GM19324 (cell line): ENCODE results near the gene MYL7.
"Not testable (repeated sequence)": the region's sequence is repeated elsewhere in the genome, so short reads cannot be mapped to it uniquely, and the experiment has no call there.

Experiments
- ATAC-seq: cut with Tn5 transposase; IDR thresholded peaks from one replicate; pipeline ENCODE4 v1.9.1; 2021; ENCODE audit warnings: mild to moderate bottlenecking, moderate library complexity; ENCODE audit not compliant: unreplicated experiment, low FRiP score

The MYL7 gene, protein sequence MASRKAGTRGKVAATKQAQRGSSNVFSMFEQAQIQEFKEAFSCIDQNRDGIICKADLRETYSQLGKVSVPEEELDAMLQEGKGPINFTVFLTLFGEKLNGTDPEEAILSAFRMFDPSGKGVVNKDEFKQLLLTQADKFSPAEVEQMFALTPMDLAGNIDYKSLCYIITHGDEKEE

DNA sequence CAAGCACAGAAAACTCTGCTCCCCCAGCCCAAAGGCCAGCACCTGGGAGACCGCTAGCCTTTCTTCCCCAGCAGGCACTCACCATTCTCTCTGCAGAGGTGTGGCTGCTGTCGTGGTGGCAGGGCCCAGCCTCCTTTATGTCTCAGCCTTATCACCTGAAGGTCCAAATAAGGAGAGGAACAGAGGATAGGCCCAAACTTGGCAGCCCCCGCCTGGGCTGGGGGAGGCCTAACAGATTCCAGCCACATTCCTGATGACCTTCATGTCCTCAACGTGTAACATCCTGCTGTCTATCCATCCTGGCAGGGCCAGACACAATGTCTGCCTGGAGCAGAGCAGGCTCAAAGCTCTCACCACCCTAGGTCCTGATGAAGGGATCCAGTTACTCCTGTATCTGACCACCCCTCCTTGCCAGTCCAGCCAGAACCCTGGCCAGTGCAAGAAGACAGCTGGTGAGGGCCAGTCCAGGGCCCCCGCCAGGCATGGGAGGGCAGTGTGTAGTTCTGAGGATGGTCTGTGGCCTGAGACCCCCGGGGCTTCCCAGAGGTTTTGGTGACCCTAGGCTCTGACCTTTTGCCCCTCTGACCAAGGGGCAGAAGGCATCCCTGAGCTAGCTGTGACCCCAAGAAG lies at the start of gene MYL7:
Gene MYL7 (minus strand): TSS at position 112 of the 630 bp plus-strand sequence. CDS start 27 bp downstream, at position 85.
- no peak for ATAC-seq

DNA sequence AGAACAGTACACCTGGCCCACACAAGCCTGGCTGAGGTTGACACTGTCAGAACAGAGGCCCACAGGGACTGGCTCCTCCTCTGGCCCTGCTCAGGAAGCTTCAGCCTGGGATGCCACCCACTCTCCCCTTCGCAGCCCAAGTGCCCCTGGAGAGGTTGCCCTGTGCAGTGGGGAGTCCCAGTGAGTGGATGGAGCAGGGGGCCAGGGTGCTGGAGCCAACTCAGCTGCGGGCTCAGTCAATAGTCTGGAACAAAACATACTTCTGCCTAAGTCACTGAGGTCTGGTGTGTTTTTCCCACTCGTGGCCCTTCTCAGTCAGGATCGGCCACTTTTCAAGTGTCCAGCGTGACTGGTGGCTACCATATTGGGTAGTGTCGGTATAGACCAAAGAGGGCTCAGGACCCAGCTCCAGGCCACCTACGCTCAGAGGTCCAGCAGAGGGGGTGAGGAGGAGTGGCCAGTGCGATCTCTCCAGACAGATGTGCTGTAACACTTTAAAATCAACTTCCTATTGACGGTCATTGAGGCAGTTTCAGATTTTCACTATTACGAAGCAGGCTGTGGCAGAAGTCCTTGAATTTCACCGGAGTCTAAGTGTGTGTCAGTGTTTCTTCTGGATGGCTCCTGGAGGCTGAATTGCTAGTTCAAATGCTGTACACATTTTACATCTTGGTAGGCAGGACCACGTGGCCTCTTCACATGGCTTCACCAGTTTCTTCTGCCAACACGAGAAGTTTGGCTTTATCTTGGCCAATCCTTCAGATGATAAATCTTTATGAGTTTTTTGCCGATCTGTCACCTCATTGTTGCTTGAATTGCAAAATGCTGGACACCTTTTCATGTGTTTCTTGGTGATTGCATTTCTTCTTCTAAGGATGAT lies 49.1 kb upstream of the MYL7 start:
- ATAC-seq: no peak

DNA sequence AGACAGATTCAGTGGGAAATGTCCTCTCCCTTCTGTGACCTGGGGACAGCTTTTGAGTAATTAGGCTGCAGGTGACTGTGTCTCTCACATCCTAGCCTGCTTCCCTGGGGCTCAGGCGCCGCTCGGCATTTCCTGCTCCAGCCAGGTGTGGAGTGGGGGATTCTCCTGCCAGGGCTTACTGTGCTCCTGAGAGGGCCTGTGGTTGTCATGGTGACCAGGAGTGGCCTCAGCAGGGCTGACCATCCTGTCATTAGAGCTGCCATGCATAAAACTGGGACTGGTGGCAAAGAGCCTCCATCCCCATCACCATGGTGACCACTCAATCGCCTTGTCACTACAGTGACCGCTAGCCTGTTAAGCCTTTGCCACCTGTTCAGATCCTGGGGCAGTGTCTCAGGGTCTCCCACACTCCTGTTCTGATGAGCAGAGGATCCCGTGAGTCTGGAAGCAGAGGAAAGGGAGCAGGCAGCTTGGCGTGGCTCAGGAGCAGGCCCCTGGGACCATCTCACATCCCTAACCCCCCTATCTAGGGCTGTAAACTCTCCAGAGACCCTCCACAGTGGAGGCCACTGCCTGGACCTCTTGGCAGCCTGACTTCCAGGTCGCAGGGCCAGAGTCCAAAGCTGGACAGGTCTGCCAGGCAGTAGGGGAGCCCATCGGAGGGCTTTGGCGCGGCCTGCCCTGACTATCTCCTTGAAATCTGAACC lies 48.3 kb upstream of the MYL7 start, which contains the start of gene GCK:
Gene GCK (minus strand): TSS at position 154 of the 707 bp plus-strand sequence. CDS start 486 bp downstream, outside the sequence.
- no peak for ATAC-seq

DNA sequence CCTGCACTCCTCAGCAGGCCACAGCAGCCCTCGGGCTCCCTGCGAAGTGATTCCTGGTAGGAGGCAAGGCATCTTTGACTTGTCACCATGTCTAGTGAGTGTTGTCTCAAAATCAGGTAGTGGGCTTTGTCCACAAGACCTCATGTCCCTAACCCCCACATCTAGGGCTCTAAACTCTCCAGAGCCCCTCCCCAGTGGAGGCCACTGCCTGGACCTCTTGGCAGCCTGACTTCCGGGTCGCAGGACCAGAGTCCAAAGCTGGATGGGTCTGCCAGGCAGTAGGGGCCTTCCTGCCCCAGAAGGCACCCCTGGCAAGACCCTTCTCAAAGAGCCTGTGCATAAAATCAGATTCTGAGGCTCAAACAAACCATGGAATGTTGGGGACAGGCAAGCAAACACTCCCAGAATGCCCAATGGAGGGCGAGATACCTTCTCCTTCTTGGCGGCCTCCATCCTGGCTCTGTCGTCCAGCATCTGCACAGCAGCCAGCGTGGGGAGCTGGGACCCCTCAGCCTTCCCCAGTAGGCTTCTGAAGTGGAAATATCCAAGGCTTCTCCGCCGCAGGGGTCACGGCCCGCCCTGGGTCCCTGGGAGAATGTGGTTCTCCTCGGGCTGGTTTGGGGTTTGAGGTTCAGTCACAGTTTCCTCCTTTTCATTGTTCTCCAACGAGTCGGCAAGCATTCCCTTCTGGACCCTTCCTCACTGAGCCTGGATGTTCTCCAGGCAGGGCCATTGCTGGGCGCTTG lies 47.5 kb upstream of the MYL7 start:
- no peak for ATAC-seq

DNA sequence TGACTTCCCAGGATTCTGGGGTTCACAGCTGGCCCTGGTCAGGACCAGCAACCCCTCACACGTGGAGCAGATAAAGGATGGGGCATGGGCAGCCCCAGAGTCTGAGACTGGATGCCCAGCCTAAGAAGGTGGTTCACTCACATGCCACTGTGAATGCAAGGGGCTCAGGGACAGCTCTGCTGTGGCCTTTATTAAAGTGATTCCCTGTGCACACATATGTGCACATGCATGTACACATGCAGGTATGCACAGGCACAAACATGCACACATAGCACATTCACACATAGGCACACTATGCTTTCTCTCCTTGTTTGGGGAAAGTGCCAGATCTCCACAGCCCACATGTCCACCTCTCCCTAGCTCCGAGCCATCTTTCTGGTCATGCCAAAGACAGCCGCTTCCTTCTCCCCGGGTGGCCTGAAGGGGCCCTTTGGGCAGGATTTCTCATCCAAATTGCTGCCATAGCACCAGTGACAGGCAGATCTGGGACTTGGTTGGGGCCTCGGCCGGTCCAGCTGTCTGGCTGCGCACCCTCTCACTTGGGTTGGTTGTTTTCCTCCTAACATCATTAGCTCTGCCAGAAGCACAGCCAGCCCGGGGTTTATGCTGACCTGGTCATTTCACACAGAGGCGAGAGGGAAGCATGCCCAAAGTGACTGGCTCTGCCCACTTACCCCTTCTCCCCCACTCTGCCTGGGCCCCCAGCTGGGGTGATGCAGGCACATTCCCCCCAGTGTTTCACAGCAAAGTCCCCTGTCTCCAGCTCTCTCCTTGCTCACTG lies 46.7 kb upstream of the MYL7 start:
- no peak for ATAC-seq

DNA sequence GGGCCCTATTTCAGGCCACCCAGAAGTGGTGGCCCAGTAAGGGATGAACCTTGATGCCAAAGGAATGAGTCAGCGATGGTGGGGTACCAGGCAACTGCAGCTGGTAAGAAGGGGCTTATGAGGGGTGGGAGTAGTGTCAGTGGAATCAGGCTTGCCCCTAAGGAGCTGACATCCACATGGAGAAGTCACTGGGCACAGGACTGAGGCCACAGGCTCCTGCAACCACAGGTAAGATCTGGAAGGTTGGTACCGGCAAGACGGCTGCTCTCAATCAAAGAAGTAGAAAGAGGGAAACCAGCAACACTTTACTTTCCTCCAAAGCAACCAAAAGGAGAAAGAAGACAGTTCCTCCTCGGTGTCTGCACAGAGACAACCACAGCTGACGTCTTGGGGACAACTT lies 45.6 kb upstream of the MYL7 start:
- no peak for ATAC-seq

DNA sequence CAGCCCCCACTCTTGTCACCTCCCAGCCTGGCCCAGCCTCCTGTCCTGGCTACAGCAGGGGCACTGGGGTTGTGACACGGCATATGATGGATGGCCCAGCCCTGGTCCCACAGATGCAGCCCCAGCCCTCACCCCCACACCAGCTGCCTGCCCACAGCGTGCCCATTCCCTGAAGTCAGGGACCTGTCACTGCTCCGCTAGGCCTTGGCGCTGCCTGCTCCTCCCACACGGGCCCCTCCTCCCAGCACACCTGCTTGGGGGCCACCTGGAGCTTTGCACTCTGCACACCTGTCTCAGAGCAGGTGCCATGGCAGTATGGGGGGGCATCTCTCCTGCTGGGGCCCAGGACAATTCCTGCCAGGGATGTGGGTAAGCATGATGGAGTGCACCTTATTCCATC lies 44.6 kb upstream of the MYL7 start:
- ATAC-seq: no peak

DNA sequence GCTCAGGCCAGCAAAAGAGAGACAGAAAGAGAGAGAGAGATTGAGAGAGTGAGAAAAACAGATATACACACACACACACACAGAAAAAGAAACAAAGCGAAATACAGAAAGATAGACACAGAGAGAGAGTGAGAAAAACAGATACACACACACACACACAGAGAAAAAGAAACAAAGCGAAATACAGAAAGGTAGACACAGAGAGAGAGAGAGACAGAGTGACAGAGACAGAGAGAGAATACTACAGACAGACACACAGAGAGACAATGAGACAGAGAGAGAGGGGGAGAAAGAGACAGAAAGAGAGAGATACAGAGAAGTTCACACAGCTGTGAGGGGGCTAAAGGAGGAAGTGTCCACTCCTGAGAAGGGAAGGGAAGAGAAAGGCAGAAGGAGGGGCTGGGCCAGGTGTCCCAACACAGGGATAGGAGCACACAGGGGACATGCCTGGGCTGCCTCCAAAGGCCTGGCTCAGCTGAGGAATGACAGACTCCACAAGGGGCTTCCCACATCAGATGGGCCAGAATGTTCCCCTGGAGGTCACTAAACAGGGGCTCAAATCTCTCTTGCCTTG lies 43.8 kb upstream of the MYL7 start:
- no peak for ATAC-seq

DNA sequence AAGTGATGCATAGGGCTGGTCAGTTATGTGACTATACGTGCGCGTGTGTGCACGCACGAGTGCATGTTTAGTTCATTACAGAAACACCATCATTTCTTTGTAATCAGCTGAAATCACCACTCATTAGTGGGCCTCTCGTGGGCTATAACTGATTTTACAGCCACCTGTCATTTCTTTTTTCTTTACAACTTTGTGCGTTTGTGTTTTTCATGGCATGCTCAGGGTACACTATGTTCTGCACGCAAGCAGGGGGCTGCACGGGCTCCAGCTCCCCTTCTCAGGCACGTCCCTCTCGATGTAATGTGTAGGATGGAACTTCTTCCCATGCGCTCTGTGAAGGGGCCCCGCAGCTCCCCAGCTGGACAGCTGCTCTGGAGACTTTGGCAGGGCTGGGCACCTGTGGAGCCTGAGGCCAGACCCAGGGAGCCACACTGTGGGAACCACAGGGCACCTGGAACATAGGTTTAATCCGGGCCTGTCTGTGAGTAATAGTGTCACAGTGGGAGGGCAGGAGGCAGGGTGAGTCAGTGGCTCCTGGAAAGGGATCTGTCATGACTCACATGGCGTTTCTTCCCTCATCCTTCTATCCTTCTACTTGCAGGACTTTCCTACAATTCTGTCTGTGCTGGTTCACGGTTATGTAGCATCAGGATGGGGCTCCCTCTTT lies 43.2 kb upstream of the MYL7 start:
- ATAC-seq: no peak

DNA sequence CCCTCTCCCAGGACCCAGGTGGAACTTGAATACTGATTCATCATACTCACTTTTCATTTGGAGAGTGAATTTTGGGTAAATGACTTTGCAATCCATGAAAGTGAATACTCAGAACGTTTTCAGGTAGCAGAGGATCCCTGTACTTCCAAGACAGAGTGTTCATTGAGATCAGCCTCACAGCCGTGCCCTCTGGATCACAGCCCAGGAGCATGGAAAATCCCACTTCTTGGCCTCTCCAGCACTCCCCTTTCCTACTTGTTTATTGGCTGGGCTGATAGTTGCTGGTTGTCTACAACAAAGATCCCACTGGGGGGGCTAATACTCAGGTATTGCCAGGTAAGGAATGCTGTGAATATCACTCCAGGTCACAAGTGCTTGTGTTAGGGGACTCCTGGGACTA lies 42.3 kb upstream of the MYL7 start:
- no peak for ATAC-seq

DNA sequence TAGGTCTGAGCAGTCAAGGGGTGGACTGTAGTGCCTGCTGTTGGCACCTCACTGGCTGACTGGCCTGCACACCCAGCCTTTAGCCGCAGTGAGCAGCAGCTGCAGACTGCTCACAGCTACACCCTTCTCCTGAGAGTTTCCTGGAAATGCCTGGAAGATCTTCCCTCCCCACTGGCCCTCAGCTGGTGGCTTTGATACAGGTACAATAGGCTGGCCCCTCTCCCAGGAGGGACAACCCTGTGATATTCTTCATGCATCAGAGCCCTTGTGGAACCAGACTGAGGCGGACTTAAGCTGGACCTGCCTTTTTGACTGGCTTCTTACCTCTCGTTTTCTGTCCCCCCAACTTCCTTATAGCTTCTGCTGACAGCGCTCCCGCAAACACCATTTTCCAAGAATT lies 41.7 kb upstream of the MYL7 start:
- ATAC-seq: no peak

DNA sequence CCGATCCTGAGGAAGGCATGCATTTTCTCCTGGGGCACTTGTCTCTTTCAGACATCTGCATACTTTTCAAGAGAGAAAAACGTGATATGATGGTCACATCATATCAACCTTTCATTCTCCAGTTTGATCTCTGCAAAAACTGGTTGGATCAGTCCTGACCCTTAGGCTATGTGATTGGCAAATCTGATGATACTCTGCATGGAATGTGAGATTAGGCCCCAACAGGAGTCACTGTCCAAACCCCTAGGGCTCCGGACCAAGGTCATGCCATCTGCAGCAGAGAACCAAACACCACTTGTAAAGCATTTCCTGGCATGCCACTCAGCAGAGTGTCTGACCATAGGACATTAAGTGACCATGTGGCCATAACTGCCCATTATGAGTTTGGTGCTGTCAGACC lies 39.5 kb upstream of the MYL7 start:
- ATAC-seq: no peak

DNA sequence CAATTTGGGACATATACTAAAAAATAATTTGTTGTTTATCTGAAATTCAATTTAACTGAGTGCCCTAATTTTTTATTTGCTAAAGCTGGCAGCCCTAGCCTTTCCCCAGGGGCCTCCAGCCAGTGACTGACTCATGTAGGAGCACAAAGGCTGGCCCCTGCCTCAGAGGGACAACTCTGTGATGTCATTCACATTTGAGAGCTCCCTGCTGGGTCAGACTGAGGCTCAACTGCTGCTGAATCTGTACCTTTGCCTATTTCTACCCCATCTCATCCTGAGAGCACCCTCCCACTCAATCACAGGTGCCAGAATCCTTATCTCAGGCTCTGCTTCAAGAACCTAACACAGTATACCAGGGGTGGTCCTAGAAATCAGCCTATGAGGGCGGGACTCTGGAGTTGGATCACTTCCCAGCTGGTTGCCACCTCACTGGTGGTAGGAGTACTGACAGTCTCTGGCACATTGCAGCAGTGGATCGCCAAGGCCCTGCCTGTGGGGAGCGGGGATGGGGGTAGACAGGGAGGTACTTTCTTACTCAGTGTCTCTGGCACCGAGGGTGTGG lies 36.5 kb upstream of the MYL7 start:
- no peak for ATAC-seq

DNA sequence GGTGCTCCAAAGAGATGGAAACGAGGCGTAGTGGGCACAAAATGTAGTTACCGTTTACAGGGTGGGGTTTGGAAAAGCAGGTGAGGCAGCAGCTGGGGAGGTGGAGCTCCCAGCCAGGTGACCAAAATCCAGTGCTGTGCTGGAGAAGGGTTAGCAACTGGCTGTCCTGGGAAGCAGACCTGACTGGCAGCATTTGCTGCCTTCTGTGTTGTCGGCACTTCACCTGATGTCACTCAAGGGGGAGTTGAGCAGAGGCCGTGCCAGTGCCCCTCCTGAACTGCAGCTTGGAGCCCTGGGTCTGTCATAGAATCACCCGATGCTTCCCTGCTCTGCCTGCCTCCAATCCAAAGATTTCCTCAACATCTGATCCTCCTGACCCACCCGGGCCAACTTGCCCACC lies 35.4 kb upstream of the MYL7 start:
- ATAC-seq: no peak

DNA sequence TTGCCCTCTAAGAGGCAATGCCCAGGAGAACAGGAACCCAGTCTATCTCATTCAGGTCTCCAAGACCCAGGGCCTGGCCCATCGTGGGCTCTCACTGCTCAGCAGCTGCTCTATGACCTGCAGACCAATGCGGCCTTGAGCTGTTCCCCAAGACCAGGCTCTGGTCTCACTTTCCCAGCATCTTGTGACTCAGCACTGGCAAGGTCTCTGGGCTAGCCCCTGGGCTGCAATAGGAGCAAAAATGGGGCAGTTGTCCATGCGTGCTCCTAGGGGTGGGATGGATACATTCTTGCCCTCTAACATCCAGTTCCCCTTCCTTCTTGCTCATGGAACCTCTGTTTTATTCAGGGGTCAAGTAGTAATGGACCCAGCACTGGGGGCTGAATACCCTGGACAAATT lies 34.6 kb upstream of the MYL7 start:
- no peak for ATAC-seq

DNA sequence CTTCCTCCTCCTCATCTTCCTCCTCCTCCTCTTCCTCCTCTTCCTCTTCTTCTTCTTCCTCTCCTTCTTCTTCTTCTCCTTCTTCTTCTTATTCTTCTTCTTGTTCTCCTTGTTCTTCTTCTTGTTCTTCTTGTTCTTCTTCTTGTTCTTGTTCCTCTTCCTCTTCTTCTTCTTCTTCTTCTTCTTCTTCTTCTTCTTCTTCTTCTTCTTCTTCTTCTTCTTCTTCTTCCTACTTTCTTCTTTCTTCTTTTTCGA lies 33.5 kb upstream of the MYL7 start:
- not testable (repeated sequence) for ATAC-seq

DNA sequence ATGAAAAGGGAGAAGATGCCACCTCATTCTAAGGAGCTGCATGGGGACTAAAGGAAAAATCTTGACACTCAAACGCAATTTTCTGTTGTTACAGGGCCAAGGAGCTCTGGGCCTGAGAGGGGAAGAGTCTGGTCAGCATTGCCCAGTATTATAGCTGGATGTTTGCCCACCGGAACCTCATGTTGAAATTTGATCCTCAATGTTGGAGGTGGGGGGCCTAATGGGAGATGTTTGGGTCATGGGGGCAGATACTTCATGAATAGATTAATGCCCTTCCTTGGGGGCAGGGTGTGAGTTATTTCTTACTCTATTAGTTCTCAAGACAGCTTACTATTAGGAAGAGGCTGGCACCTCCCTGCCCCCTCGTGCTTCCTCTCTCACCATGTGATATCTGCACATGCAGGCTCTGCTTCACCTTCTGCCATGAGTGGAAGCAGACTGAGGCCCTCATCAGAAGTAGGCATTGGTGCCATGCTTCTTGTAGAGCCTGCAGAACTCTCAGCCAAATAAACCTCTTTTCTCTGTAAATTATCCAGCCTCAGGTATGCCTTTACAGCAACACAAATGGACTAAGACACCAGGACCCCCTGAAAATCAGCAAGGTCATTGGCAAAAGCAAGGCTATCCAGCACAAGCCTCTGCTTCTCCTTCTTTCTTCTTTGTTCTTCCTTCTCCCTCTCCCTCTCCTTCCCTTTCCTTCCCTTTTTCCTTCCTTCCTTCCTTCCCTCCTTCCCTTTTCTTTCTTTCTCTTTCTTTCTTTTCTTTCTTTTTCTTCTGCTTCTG lies 33.0 kb upstream of the MYL7 start:
- no peak for ATAC-seq
